ENCODE measurements around the gene LRIT3. TPM values are rescaled to one million over a fixed set of nuclear protein-coding genes. Genes with fewer than 3 reads are reported as not detected.

Gene LRIT3
- total and polyA plus RNA-seq, 7 donors = 0.03 to 0.08 (median 0.06) TPM; not detected in 1

- intact Hi-C loops (cut with DNase I) = no loop called here
- H3K4me1 ChIP-seq = peaks cover 8% of the 10 kb centered on the region
- WGBS, 3 donors = 26 to 44% (median 35%) methylated on average over 4 of the region's 4 CpGs
Measured at GRCh38 chr4:109916027-109916409, 68.1 kb downstream of the LRIT3 start.

GRCh38 chr4:109921384-109921808 lies 73.5 kb downstream of the LRIT3 start:
- H3K36me3 ChIP-seq (ENCODE audit: insufficient read depth in 1 of 2, low read depth in 1 of 2) = peaks cover 0 to 9% of the 10 kb centered on the region in 2 donors
- H3K27ac ChIP-seq = peak overlapping the region; percentile 18
- H3K4me1 ChIP-seq = peaks cover 21% of the 10 kb centered on the region
- 12 to 44% (median 25%) methylated on average over 1 of the region's 1 CpG for WGBS, 3 donors
- peak; percentile 74 to 87 (median 82) for ATAC-seq
- DNase-seq = no peak
- TF ChIP-seq, protein P1, sequence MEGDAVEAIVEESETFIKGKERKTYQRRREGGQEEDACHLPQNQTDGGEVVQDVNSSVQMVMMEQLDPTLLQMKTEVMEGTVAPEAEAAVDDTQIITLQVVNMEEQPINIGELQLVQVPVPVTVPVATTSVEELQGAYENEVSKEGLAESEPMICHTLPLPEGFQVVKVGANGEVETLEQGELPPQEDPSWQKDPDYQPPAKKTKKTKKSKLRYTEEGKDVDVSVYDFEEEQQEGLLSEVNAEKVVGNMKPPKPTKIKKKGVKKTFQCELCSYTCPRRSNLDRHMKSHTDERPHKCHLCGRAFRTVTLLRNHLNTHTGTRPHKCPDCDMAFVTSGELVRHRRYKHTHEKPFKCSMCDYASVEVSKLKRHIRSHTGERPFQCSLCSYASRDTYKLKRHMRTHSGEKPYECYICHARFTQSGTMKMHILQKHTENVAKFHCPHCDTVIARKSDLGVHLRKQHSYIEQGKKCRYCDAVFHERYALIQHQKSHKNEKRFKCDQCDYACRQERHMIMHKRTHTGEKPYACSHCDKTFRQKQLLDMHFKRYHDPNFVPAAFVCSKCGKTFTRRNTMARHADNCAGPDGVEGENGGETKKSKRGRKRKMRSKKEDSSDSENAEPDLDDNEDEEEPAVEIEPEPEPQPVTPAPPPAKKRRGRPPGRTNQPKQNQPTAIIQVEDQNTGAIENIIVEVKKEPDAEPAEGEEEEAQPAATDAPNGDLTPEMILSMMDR (IDR thresholded peaks at IDR 0.05) = no peak
- no peaks in the 10 kb centered on the region for H3K27me3 ChIP-seq (ENCODE audit: insufficient read depth in 3 of 3, low read length in 2 of 3)
- intact Hi-C loops (cut with DNase I) = no loop called here
- H3K4me3 ChIP-seq = no peak overlapping the region
- H3K9me3 ChIP-seq = no peaks in the 10 kb centered on the region

More at GRCh38 chr4:109916027-109916409, 68.1 kb downstream of the LRIT3 start:
- no peak for ATAC-seq
- peak overlapping the region; percentile 80 for H3K4me3 ChIP-seq
- DNase-seq = no peak
- no peaks in the 10 kb centered on the region for H3K36me3 ChIP-seq (ENCODE audit: insufficient read depth in 1 of 2, low read depth in 1 of 2)
- TF ChIP-seq, protein P1 (IDR thresholded peaks at IDR 0.05) = no peak
- H3K27ac ChIP-seq = peak overlapping the region; percentile 95
- no peaks in the 10 kb centered on the region for H3K27me3 ChIP-seq (ENCODE audit: insufficient read depth in 3 of 3, low read length in 2 of 3)
- no peaks in the 10 kb centered on the region for H3K9me3 ChIP-seq

Other genes with a start within 250 kb of the LRIT3 start
- gene CASP6, start 144.7 kb upstream of the LRIT3 start, total RNA-seq = 1 to 10 TPM; 2.7 to 4.6 (median 4.0) TPM
- gene CASP6, start 144.7 kb upstream of the LRIT3 start, polyA plus RNA-seq = 1 to 10 TPM; 4.2 to 8.9 (median 5.2) TPM
- gene PLA2G12A, start 118.0 kb upstream of the LRIT3 start, total RNA-seq = 10 to 100 TPM; 31.9 to 52.5 (median 40.6) TPM
- 10 to 100 TPM; 19.1 to 30.9 (median 19.1) TPM for gene PLA2G12A, start 118.0 kb upstream of the LRIT3 start, polyA plus RNA-seq
- gene CFI, start 46.1 kb upstream of the LRIT3 start, total RNA-seq = 1 to 10 TPM; 3.5 to 6.1 (median 4.3) TPM
- gene CFI, start 46.1 kb upstream of the LRIT3 start, polyA plus RNA-seq = 1 to 10 TPM; 2.9 to 5.7 (median 4.7) TPM
- gene GAR1, start 32.3 kb upstream of the LRIT3 start, total RNA-seq = 10 to 100 TPM in 3 of 4 donors, 1 to 10 TPM in 1; 7.7 to 17.9 (median 11.3) TPM
- gene GAR1, start 32.3 kb upstream of the LRIT3 start, polyA plus RNA-seq = 10 to 100 TPM; 14.4 to 54.5 (median 26.0) TPM
- gene RRH, start 20.1 kb upstream of the LRIT3 start, total RNA-seq = under 1 TPM in 2 of 4 donors, not detected in 2; 0.15 to 0.36 TPM
- under 1 TPM in 2 of 3 donors, not detected in 1; 0.03 to 0.09 TPM for gene RRH, start 20.1 kb upstream of the LRIT3 start, polyA plus RNA-seq
- 10 to 100 TPM; 37.1 to 92.4 (median 52.8) TPM for gene EGF, start 64.8 kb downstream of the LRIT3 start, total RNA-seq
- 10 to 100 TPM in 2 of 3 donors, 1 to 10 TPM in 1; 2.5 to 29.9 (median 26.5) TPM for gene EGF, start 64.8 kb downstream of the LRIT3 start, polyA plus RNA-seq

All from psoas muscle (tissue), 8 donors.